Parathyroid adenoma (tissue), 2 donors: ENCODE results near the gene MR1.

Experiments used
- H2AFZ ChIP-seq: fragments of 300-600 bp; sonication (generic); one replicate; pipeline ENCODE4 v1.7.0; 2017; ENCODE audit warnings: antibody characterized with exemption, mild to moderate bottlenecking
- H3K27ac ChIP-seq: fragments of 300-600 bp; sonication (generic); one replicate; pipeline ENCODE4 v1.7.0; 2017
- H3K27me3 ChIP-seq: fragments of 300-600 bp; sonication (generic); one replicate; pipeline ENCODE4 v1.7.0; 2017; ENCODE audit warnings: low read length; ENCODE audit not compliant: control insufficient read depth, insufficient read depth
- H3K36me3 ChIP-seq: fragments of 300-600 bp; sonication (generic); one replicate; pipeline ENCODE4 v1.7.0; 2017; ENCODE audit warnings: low read length; ENCODE audit not compliant: control insufficient read depth, insufficient read depth
- H3K4me1 ChIP-seq: fragments of 300-600 bp; sonication (generic); one replicate; pipeline ENCODE4 v1.7.0; 2017; ENCODE audit warnings: control low read depth
- H3K4me2 ChIP-seq: fragments of 300-600 bp; sonication (generic); one replicate; pipeline ENCODE4 v1.7.0; 2017; ENCODE audit warnings: low read length
- H3K4me3 ChIP-seq: fragments of 300-600 bp; sonication (generic); one replicate; pipeline ENCODE4 v1.7.0; 2017; ENCODE audit warnings: low read depth, low read length
- H3K79me2 ChIP-seq: fragments of 300-600 bp; sonication (generic); one replicate; pipeline ENCODE4 v1.7.0; 2017; ENCODE audit warnings: control low read depth
- H3K9ac ChIP-seq: fragments of 300-600 bp; sonication (generic); one replicate; pipeline ENCODE4 v1.7.0; 2017; ENCODE audit warnings: mild to moderate bottlenecking
- H3K9me3 ChIP-seq: fragments of 300-600 bp; sonication (generic); one replicate; pipeline ENCODE4 v1.7.0; 2017; ENCODE audit warnings: low read length; ENCODE audit not compliant: control insufficient read depth
- CTCF ChIP-seq: fragments of 300-600 bp; sonication (generic); IDR thresholded peaks from one replicate; pipeline ENCODE4 v1.7.0; 2017; ENCODE audit warnings: antibody characterized with exemption, mild to moderate bottlenecking
- donor health status: primary hyperparathyroidism.

MR1 gene

GRCh38 chr1:181061487-181061886 is 27.7 kb downstream of the MR1 start:
- no peak overlapping the region for H3K9ac ChIP-seq
- no peaks in the 10 kb centered on the region for H3K4me1 ChIP-seq
- H3K79me2 ChIP-seq = no peaks in the 10 kb centered on the region
- TF ChIP-seq CTCF = no peak
- H3K4me3 ChIP-seq = no peak overlapping the region
- no peak overlapping the region for H2AFZ ChIP-seq
- H3K36me3 ChIP-seq = no peaks in the 10 kb centered on the region
- H3K27ac ChIP-seq = no peak overlapping the region
- H3K9me3 ChIP-seq = no peaks in the 10 kb centered on the region
- no peak overlapping the region for H3K4me2 ChIP-seq
- no peaks in the 10 kb centered on the region for H3K27me3 ChIP-seq

- Histone ChIP-seq H3K36me3 (no peaks in the 10 kb centered on the region), H3K27ac (no peak overlapping the region), H3K79me2 (no peaks in the 10 kb centered on the region), H3K4me1 (no peaks in the 10 kb centered on the region), H2AFZ (no peak overlapping the region), H3K4me3 (no peak overlapping the region), H3K27me3 (no peaks in the 10 kb centered on the region), H3K4me2 (no peak overlapping the region), H3K9me3 (no peaks in the 10 kb centered on the region), H3K9ac (no peak overlapping the region)
- no peak for TF ChIP-seq CTCF
Measured at GRCh38 chr1:181061891-181062835, 28.4 kb downstream of the MR1 start.

- Histone ChIP-seq H3K27me3 (no peaks in the 10 kb centered on the region), H3K36me3 (no peaks in the 10 kb centered on the region), H3K4me2 (no peak overlapping the region), H3K79me2 (no peaks in the 10 kb centered on the region), H3K4me3 (no peak overlapping the region), H3K4me1 (no peaks in the 10 kb centered on the region), H3K9me3 (no peaks in the 10 kb centered on the region), H3K27ac (no peak overlapping the region), H2AFZ (no peak overlapping the region), H3K9ac (no peak overlapping the region)
- no peak for TF ChIP-seq CTCF
Measured at GRCh38 chr1:181062836-181063428, 29.1 kb downstream of the MR1 start.

GRCh38 chr1:181064011-181064623 is 30.3 kb downstream of the MR1 start:
- Histone ChIP-seq H3K36me3 (no peaks in the 10 kb centered on the region), H3K9me3 (no peaks in the 10 kb centered on the region), H2AFZ (no peak overlapping the region), H3K79me2 (no peaks in the 10 kb centered on the region), H3K9ac (no peak overlapping the region), H3K27me3 (no peaks in the 10 kb centered on the region), H3K27ac (no peak overlapping the region), H3K4me3 (no peak overlapping the region), H3K4me1 (no peaks in the 10 kb centered on the region), H3K4me2 (no peak overlapping the region)
- no peak for TF ChIP-seq CTCF
